AG09309 (cell line): ENCODE data around the gene CDK16.

ENCODE experiments used
- DNase-seq: peaks from one replicate; pipeline ENCODE4 v3.0.0-alpha.2; 2010; ENCODE audit warnings: low read depth
- H3K4me3 ChIP-seq: 2 replicates; pipeline ENCODE4 v1.5.1; 2011; ENCODE audit warnings: mild to moderate bottlenecking, low read depth, low read length, moderate library complexity; ENCODE audit not compliant: control insufficient read depth
- TF ChIP-seq, protein P1 (sequence below): IDR thresholded peaks from 2 replicates; pipeline ENCODE4 v1.5.1; 2011; ENCODE audit warnings: mild to moderate bottlenecking, low read depth, low read length, inconsistent platforms; ENCODE audit not compliant: insufficient read depth, control insufficient read depth; ENCODE audit errors: missing control alignments

Gene CDK16

DNA sequence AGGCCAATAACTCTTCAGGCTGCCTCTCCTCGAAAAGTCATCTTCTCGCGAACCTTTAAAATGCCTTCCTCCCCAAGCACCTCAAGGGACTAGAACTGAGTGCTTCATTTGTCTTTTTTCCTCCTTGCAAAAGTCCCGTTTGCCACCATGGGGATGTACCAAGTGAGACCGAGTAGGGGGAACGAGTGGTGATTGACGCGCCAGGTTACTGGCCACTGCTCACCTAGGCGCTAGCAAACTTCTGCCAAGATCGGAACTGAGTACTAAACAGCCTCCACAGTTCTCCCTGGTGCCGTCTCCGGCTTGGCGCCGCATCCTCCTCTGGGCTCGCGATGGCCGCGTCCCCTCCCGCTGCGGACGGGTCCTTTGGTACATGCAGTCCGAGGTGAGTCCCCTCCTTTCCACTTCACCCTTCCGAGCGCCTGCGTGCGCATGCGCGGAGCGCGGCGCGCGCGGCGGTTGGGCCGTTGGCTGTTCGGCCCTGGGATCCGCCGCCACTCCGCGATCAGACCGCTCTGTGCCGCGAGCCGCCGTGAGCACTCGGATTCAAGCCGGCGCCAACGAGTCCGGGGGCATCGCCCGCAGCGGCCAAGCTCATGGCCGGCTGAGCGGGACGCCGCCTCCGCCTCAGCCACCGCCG lies at the start of gene CDK16:
CDK16 (plus strand) TSS at position 402 of the 640 bp plus-strand sequence. CDS start 4,877 bp downstream, outside the sequence.
- TF ChIP-seq, protein P1, sequence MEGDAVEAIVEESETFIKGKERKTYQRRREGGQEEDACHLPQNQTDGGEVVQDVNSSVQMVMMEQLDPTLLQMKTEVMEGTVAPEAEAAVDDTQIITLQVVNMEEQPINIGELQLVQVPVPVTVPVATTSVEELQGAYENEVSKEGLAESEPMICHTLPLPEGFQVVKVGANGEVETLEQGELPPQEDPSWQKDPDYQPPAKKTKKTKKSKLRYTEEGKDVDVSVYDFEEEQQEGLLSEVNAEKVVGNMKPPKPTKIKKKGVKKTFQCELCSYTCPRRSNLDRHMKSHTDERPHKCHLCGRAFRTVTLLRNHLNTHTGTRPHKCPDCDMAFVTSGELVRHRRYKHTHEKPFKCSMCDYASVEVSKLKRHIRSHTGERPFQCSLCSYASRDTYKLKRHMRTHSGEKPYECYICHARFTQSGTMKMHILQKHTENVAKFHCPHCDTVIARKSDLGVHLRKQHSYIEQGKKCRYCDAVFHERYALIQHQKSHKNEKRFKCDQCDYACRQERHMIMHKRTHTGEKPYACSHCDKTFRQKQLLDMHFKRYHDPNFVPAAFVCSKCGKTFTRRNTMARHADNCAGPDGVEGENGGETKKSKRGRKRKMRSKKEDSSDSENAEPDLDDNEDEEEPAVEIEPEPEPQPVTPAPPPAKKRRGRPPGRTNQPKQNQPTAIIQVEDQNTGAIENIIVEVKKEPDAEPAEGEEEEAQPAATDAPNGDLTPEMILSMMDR: no peak
- peak; percentile 47 for DNase-seq
- peak within 1 kb of the TSS; percentile 88 for H3K4me3 ChIP-seq

DNA sequence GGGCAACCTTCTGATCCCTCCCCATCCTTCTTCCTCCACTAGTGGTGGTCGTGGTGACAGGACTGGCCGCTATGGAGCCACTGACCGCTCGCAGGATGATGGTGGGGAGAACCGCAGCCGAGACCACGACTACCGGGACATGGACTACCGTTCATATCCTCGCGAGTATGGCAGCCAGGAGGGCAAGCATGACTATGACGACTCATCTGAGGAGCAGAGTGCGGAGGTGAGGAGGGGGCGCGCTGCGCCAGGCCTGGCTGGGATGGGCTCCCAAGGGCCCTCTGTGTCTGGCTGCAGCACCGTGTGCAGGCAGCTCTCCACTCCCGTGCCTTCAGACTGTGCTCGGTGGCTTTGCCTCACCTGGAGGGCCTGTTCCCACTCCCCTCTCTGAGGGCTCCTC lies 49.2 kb upstream of the CDK16 start:
- no peak overlapping the region for H3K4me3 ChIP-seq
- no peak for DNase-seq
- TF ChIP-seq, protein P1: no peak

DNA sequence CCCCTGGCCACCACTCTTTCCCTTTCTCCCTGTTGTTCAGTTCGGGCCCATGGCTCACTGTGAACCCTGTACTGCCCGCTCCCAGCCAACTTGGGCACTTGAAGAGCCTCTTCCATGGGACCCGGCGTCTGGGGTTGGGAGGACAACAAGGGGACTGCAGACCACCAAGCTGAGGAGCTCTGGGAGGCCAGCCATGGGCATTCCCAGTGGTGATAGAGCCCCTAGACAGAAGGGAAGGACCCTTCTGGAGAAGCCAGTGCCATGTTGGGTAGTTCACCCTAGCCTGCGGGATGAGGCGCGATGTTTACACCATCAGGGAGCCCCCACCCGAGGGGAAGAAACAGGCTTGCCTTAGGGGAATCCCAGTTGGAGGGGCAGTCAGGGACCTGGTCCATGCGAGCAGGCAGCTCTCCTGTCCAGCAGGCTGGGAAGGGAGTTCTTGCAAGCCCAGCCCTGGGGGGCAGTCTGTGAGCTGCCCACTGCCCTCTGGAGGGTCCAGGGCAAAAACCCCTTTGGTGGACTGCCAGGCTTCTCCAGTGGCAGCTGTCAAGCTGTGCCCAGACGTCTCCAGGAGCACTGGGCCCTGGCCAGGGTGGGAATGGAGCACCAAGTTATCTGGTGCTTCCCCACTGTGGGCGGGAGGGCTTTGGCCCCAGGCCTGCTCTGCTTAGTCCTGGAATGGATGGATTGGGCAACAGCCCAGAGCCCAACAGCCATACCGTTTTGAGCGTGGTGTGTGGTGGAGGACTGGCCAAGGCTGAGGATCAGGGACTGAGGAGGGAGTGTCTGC lies 48.6 kb upstream of the CDK16 start:
- TF ChIP-seq, protein P1: no peak
- peak; percentile 8 for DNase-seq
- H3K4me3 ChIP-seq: no peak overlapping the region

DNA sequence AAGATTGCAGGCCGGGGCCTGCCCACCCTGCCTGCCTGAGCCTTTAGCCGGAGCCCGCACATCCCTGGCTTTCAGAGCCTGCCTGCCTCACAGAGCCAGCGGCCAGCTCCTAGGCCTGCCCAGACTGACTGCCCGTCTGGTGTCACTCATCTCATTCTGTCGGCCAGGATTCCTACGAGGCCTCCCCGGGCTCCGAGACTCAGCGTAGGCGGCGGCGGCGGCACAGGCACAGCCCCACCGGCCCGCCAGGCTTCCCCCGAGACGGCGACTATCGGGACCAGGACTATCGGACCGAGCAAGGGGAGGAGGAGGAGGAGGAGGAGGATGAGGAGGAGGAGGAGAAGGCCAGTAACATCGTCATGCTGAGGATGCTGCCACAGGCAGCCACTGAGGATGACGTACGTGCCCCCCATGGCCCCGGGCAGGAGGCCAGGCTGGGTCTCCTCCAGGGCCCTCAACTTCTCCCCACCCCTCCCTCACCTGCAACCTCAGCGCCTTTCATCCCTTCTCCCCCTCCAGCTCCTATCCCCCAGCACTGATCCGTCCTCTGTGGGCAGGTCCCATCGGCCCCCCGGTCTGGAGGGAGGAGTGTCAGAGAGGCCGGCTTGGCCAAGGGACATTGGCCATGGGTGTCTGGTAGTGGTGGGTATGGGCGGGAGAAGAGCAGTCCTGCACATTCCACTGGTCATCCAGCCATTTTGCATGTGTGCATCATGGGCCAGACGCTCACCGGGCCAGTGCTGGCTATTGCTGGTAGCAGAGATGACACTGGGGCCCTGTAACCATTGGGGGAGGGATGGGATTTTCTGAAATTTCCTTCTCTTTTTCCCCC lies 47.4 kb upstream of the CDK16 start:
- H3K4me3 ChIP-seq: no peak overlapping the region
- TF ChIP-seq, protein P1: no peak
- no peak for DNase-seq

DNA sequence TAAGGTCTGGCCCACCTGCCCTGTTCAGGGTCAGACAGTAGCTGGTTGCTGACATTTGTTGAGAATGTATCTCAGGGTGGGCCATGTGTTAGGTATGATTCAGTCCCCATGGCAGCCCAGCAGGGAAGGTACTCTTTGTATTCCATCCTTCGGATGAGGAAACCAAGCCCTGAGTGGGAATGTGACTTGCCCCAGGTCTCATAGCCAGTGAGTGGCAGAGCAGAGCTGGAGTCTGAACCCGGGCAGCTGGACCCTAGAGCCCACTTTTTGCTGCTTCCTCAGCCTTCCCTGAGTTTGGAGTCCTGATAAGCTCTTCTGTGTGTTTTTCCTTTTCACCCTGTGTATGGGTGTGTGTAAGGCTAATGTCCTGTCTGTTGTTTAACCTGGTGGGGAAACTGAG lies 46.5 kb upstream of the CDK16 start:
- TF ChIP-seq, protein P1: no peak
- no peak for DNase-seq
- H3K4me3 ChIP-seq: no peak overlapping the region

DNA sequence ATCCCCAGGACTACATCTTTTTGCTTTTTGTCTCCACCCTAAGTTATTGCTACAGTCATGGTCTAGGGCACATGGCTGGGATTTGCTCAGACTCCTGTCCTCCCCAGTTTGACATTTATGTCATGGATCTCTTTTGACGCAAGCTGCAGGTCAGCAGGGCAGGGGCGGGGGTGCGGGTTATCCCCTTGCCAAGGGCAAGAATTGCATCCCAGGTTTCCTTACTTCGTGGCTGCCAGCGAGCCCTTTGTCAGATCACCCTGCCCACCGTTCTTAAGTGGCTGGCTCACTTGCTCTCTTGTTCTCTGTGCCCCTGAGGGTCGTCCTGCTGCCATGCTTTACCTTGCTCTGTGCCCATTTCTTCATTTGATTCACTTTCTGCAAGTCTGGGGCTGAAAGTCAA lies 45.9 kb upstream of the CDK16 start:
- no peak overlapping the region for H3K4me3 ChIP-seq
- TF ChIP-seq, protein P1: no peak
- DNase-seq: no peak
